HepG2 (cell line): ENCODE data around the gene ACOT8. TPM values are rescaled to one million over a fixed set of nuclear protein-coding genes. Genes with fewer than 3 reads are reported as not detected.

Source experiments
- AKAP8 ChIP-seq: sonication (generic); formaldehyde crosslinking; IDR thresholded peaks from 2 replicates; pipeline ENCODE4 v1.5.1; 2020; ENCODE audit warnings: mild to moderate bottlenecking, missing genetic modification reagents
- ARID2 ChIP-seq: sonication (generic); formaldehyde crosslinking; IDR thresholded peaks from 2 replicates; pipeline ENCODE4 v1.8.1; 2022; ENCODE audit warnings: mild to moderate bottlenecking, missing genetic modification reagents, borderline replicate concordance
- BRD4 ChIP-seq: sonication (generic); formaldehyde crosslinking; IDR thresholded peaks from 2 replicates; pipeline ENCODE4 v1.4.0; 2020; ENCODE audit warnings: missing genetic modification reagents
- EEA1 ChIP-seq: sonication (generic); formaldehyde crosslinking; IDR thresholded peaks from 2 replicates; pipeline ENCODE4 v1.5.1; 2020; ENCODE audit warnings: mild to moderate bottlenecking, missing genetic modification reagents, borderline replicate concordance
- HOXA9 ChIP-seq: sonication (generic); formaldehyde crosslinking; IDR thresholded peaks from 2 replicates; pipeline ENCODE4 v1.8.1; 2022; ENCODE audit warnings: missing genetic modification reagents, mild to moderate bottlenecking, moderate library complexity, borderline replicate concordance
- MZF1 ChIP-seq: sonication (generic); formaldehyde crosslinking; IDR thresholded peaks from 2 replicates; pipeline ENCODE4 v1.8.1; 2023; ENCODE audit warnings: mild to moderate bottlenecking, missing genetic modification reagents, borderline replicate concordance
- PRMT3 ChIP-seq: sonication (generic); formaldehyde crosslinking; IDR thresholded peaks from 2 replicates; pipeline ENCODE4 v1.8.1; 2022; ENCODE audit warnings: low read depth, mild to moderate bottlenecking, moderate library complexity, missing genetic modification reagents, borderline replicate concordance
- SATB2 ChIP-seq: sonication (generic); formaldehyde crosslinking; IDR thresholded peaks from 2 replicates; pipeline ENCODE4 v1.5.0; 2020; ENCODE audit warnings: missing genetic modification reagents
- TSC22D2 ChIP-seq: sonication (generic); formaldehyde crosslinking; IDR thresholded peaks from 2 replicates; pipeline ENCODE4 v1.5.1; 2020; ENCODE audit warnings: missing genetic modification reagents, mild to moderate bottlenecking, borderline replicate concordance
- ZNF12 ChIP-seq: sonication (generic); formaldehyde crosslinking; IDR thresholded peaks from 2 replicates; pipeline ENCODE4 v1.5.0; 2020; ENCODE audit warnings: missing genetic modification reagents
- ZNF225 ChIP-seq: sonication (generic); formaldehyde crosslinking; IDR thresholded peaks from 2 replicates; pipeline ENCODE4 v1.4.0; 2020; ENCODE audit warnings: mild to moderate bottlenecking, missing genetic modification reagents
- ZNF274 ChIP-seq: sonication (generic); formaldehyde crosslinking; IDR thresholded peaks from 2 replicates; pipeline ENCODE4 v1.5.1; 2020; ENCODE audit warnings: mild to moderate bottlenecking, missing genetic modification reagents
- ZNF335 ChIP-seq: sonication (generic); formaldehyde crosslinking; IDR thresholded peaks from 2 replicates; pipeline ENCODE4 v1.4.0; 2020; ENCODE audit warnings: missing genetic modification reagents
- ZNF432 ChIP-seq: sonication (generic); formaldehyde crosslinking; IDR thresholded peaks from 2 replicates; pipeline ENCODE4 v1.5.0; 2020; ENCODE audit warnings: missing genetic modification reagents, mild to moderate bottlenecking, borderline replicate concordance
- ZNF556 ChIP-seq: sonication (generic); formaldehyde crosslinking; IDR thresholded peaks from 2 replicates; pipeline ENCODE4 v1.4.0; 2020; ENCODE audit warnings: mild to moderate bottlenecking, missing genetic modification reagents, borderline replicate concordance
- polyA plus RNA-seq, 8 experiments: library from polyadenylated mRNA; depleted of rRNA in 3 of 8; stranded (reverse) in 7 of 8; unstranded in 1 of 8; fragments of >200 nt; fragmentation: Illumina TruSeq in 4 of 8; extraction: Trizol in 4 of 8; gene quantifications; 2 replicates each; pipeline versions ENCODE4 v1.2.1 to v1.2.3, GENCODE V29; 2011 to 2016; ENCODE audit warnings: low read depth in 4 of 8, missing spikeins in 1 of 8, mixed read lengths in 1 of 8; ENCODE audit not compliant: insufficient read depth in 1 of 8
- total RNA-seq, 5 experiments: library from RNA; depleted of rRNA; stranded (reverse); fragments of >200 nt; fragmentation: Illumina TruSeq; extraction: Trizol; gene quantifications; 2 replicates each; pipeline ENCODE4 v1.2.3, GENCODE V29; 2016; ENCODE audit warnings: low read depth in 1 of 5
- TF ChIP-seq, protein P1 (sequence below): sonication (generic); formaldehyde crosslinking; IDR thresholded peaks from 2 replicates; pipeline ENCODE4 v1.4.0; 2020; ENCODE audit warnings: missing genetic modification reagents
- TF ChIP-seq, protein P2 (sequence below): sonication (generic); formaldehyde crosslinking; IDR thresholded peaks from 2 replicates; pipeline ENCODE4 v1.4.0; 2020; ENCODE audit warnings: missing genetic modification reagents
- TF ChIP-seq, protein P3 (sequence below): sonication (generic); formaldehyde crosslinking; IDR thresholded peaks from 2 replicates; pipeline ENCODE4 v1.4.0; 2020; ENCODE audit warnings: missing genetic modification reagents
- TF ChIP-seq, protein P4 (sequence below): sonication (generic); formaldehyde crosslinking; IDR thresholded peaks from 2 replicates; pipeline ENCODE4 v1.8.1; 2023; ENCODE audit warnings: mild to moderate bottlenecking, missing genetic modification reagents
- TF ChIP-seq, protein P5 (sequence below): IDR thresholded peaks from 2 replicates; pipeline ENCODE4 v1.6.1; 2012; ENCODE audit warnings: inconsistent platforms

ACOT8 gene
- total and polyA plus RNA-seq, 2 of the 13 experiments (the other 11 are each of a cell fraction or from before 2014, with no cell fraction given) = 31.4 to 45.5 TPM

DNA sequence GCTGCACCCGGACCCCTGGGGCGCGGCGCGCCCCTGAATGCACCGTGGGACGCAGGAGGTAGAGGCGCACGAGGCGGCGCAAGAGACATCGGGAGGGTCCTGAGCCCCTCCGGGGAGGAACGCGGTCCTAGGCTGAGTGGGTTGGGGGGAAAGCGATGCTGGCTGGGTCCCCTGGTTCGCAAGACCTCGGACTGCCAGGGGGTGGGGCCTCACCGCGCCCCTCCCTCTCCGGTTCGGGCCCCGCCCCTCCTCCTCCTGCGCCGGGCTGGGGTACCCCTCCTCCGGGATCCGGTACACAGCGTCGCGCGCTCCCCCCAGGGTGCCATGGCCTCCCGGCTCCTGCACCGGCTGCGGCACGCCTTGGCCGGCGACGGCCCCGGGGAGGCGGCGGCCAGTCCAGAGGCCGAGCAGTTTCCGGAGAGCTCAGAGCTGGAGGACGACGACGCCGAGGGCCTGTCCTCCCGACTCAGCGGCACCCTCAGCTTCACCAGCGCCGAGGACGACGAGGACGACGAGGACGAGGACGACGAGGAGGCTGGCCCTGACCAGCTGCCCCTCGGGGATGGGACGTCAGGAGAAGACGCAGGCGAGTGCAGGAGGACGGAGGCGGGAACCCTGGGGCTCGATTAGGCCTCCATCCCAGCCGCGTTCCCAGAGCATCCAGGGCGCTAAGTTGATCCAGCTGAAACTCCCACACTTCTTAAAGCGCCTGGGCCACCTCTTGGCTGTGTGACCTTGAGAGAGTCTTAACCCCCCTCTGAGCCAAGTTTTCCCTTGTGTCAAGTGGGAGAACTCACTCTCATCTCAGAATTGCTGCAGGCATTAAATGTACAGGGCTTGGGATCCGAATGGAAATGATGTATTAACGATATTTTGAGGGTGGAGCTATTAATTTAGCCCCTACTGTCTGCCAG lies 23.1 kb downstream of the ACOT8 start (continued):
- TF ChIP-seq BRD4 (CRISPR knock-in tag) (peak; percentile 65; the same call in 1 of the 2 replicates), ZNF556 (CRISPR knock-in tag) (peak; percentile 73), ZNF225 (peak; percentile 85), TSC22D2 (0 out of 2 replicates have a peak, but pooled peaks have one; percentile 70), ARID2 (CRISPR knock-in tag) (peak; percentile 58; the same call in 1 of the 2 replicates), SATB2 (CRISPR knock-in tag) (peak; percentile 28; the same call in 1 of the 2 replicates), ZNF432 (CRISPR knock-in tag) (no peak), AKAP8 (CRISPR knock-in tag) (no peak; the same call in 1 of the 2 replicates), ZNF274 (CRISPR knock-in tag) (peak; percentile 46), HOXA9 (CRISPR knock-in tag) (peak; percentile 96), EEA1 (CRISPR knock-in tag) (peak; percentile 14; the same call in 1 of the 2 replicates), ZNF335 (CRISPR knock-in tag) (0 out of 2 replicates have a peak, but pooled peaks have one; percentile 8), ZNF12 (0 out of 2 replicates have a peak, but pooled peaks have one; percentile 33), PRMT3 (CRISPR knock-in tag) (no peak), MZF1 (CRISPR knock-in tag) (no peak)
- TF ChIP-seq, protein P1, sequence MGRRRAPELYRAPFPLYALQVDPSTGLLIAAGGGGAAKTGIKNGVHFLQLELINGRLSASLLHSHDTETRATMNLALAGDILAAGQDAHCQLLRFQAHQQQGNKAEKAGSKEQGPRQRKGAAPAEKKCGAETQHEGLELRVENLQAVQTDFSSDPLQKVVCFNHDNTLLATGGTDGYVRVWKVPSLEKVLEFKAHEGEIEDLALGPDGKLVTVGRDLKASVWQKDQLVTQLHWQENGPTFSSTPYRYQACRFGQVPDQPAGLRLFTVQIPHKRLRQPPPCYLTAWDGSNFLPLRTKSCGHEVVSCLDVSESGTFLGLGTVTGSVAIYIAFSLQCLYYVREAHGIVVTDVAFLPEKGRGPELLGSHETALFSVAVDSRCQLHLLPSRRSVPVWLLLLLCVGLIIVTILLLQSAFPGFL = 0 out of 2 replicates have a peak, but pooled peaks have one; percentile 42
- TF ChIP-seq, protein P2, sequence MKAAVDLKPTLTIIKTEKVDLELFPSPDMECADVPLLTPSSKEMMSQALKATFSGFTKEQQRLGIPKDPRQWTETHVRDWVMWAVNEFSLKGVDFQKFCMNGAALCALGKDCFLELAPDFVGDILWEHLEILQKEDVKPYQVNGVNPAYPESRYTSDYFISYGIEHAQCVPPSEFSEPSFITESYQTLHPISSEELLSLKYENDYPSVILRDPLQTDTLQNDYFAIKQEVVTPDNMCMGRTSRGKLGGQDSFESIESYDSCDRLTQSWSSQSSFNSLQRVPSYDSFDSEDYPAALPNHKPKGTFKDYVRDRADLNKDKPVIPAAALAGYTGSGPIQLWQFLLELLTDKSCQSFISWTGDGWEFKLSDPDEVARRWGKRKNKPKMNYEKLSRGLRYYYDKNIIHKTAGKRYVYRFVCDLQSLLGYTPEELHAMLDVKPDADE = 0 out of 2 replicates have a peak, but pooled peaks have one; percentile 89
- TF ChIP-seq, protein P3, sequence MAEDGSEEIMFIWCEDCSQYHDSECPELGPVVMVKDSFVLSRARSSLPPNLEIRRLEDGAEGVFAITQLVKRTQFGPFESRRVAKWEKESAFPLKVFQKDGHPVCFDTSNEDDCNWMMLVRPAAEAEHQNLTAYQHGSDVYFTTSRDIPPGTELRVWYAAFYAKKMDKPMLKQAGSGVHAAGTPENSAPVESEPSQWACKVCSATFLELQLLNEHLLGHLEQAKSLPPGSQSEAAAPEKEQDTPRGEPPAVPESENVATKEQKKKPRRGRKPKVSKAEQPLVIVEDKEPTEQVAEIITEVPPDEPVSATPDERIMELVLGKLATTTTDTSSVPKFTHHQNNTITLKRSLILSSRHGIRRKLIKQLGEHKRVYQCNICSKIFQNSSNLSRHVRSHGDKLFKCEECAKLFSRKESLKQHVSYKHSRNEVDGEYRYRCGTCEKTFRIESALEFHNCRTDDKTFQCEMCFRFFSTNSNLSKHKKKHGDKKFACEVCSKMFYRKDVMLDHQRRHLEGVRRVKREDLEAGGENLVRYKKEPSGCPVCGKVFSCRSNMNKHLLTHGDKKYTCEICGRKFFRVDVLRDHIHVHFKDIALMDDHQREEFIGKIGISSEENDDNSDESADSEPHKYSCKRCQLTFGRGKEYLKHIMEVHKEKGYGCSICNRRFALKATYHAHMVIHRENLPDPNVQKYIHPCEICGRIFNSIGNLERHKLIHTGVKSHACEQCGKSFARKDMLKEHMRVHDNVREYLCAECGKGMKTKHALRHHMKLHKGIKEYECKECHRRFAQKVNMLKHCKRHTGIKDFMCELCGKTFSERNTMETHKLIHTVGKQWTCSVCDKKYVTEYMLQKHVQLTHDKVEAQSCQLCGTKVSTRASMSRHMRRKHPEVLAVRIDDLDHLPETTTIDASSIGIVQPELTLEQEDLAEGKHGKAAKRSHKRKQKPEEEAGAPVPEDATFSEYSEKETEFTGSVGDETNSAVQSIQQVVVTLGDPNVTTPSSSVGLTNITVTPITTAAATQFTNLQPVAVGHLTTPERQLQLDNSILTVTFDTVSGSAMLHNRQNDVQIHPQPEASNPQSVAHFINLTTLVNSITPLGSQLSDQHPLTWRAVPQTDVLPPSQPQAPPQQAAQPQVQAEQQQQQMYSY (CRISPR knock-in tag) = no peak
- TF ChIP-seq, protein P4, sequence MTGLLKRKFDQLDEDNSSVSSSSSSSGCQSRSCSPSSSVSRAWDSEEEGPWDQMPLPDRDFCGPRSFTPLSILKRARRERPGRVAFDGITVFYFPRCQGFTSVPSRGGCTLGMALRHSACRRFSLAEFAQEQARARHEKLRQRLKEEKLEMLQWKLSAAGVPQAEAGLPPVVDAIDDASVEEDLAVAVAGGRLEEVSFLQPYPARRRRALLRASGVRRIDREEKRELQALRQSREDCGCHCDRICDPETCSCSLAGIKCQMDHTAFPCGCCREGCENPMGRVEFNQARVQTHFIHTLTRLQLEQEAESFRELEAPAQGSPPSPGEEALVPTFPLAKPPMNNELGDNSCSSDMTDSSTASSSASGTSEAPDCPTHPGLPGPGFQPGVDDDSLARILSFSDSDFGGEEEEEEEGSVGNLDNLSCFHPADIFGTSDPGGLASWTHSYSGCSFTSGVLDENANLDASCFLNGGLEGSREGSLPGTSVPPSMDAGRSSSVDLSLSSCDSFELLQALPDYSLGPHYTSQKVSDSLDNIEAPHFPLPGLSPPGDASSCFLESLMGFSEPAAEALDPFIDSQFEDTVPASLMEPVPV (CRISPR knock-in tag) = peak; percentile 50; the same call in 1 of the 2 replicates
- TF ChIP-seq, protein P5, sequence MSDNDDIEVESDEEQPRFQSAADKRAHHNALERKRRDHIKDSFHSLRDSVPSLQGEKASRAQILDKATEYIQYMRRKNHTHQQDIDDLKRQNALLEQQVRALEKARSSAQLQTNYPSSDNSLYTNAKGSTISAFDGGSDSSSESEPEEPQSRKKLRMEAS = peak; percentile 70
